Gastroesophageal sphincter (tissue), 4 donors: ENCODE results near the gene LRRIQ3. TPM values are rescaled to one million over a fixed set of nuclear protein-coding genes. Genes with fewer than 3 reads are reported as not detected.
"Not testable (repeated sequence)": the region's sequence is repeated elsewhere in the genome, so short reads cannot be mapped to it uniquely, and the experiment has no call there.

Experiments
- ATAC-seq: fragments of 150-250 bp; one replicate; pipeline ENCODE4 v1.9.1; 2016; ENCODE audit warnings: mild to moderate bottlenecking, moderate library complexity
- H3K27ac ChIP-seq, 4 donors: fragments of 200-600 bp; sonication (generic) in 3 of 4; 1 replicate in 3 of 4; 2 replicates in 1 of 4; pipeline ENCODE4 v1.5.1; 2016 to 2019
- H3K27me3 ChIP-seq: fragments of 200-600 bp; sonication (generic); one replicate; pipeline ENCODE4 v1.5.1; 2019
- H3K36me3 ChIP-seq, 2 donors: fragments of 200-600 bp; sonication (generic); one replicate each; pipeline ENCODE4 v1.5.1; 2019; ENCODE audit warnings: control low read depth in 1 of 2
- H3K4me1 ChIP-seq, 3 donors: fragments of 200-600 bp; sonication (generic); 1 replicate in 2 of 3; 2 replicates in 1 of 3; pipeline ENCODE4 v1.5.1; 2016 to 2019; ENCODE audit warnings: control low read depth in 2 of 3
- H3K4me3 ChIP-seq, 2 donors: fragments of 200-600 bp; sonication (generic); one replicate each; pipeline ENCODE4 v1.5.1; 2019; ENCODE audit warnings: mild to moderate bottlenecking in 1 of 2, moderate library complexity in 1 of 2
- H3K9me3 ChIP-seq, 3 donors: fragments of 200-600 bp; sonication (generic); one replicate each; pipeline ENCODE4 v1.5.1; 2017 to 2019; ENCODE audit warnings: control low read depth in 2 of 3
- EP300 ChIP-seq: sonication (generic); formaldehyde crosslinking; IDR thresholded peaks from one replicate; pipeline ENCODE4 v1.6.1; 2017; ENCODE audit warnings: antibody characterized with exemption, mild to moderate bottlenecking
- POLR2A ChIP-seq, 2 donors: fragments of 450-650 bp; IDR thresholded peaks; one replicate each; pipeline ENCODE4 v1.6.1; 2017; ENCODE audit warnings: antibody characterized with exemption in 2 of 2, mild to moderate bottlenecking in 2 of 2, moderate library complexity in 1 of 2
- POLR2AphosphoS5 ChIP-seq: sonication (generic); formaldehyde crosslinking; IDR thresholded peaks from one replicate; pipeline ENCODE4 v1.6.1; 2017; ENCODE audit warnings: antibody characterized with exemption
- WGBS, 2 donors: methylation state at CpG; one replicate each; pipeline ENCODE4 v1.1.5; 2018; ENCODE audit warnings: low coverage in 1 of 2; 5-methylcytosine and 5-hydroxymethylcytosine counted together
- total RNA-seq, 4 donors: library from RNA; depleted of rRNA; stranded (reverse); fragments of >200 nt; gene quantifications; one replicate each; pipeline ENCODE4 v1.1.0, GENCODE V29; 2016
- TF ChIP-seq, protein P1 (sequence below), 4 experiments: fragments of 200-600 bp in 2 of 4; fragments of 450-650 bp in 2 of 4; sonication (generic) in 1 of 4; IDR thresholded peaks; one replicate each; pipeline ENCODE4 v1.5.1; 2017 to 2019; ENCODE audit warnings: antibody characterized with exemption in 4 of 4, mild to moderate bottlenecking in 2 of 4, moderate library complexity in 2 of 4

The LRRIQ3 gene
- total RNA-seq, 4 donors from 2014 or later, result 0.16 to 0.54 (median 0.46) TPM; not detected in 1

DNA sequence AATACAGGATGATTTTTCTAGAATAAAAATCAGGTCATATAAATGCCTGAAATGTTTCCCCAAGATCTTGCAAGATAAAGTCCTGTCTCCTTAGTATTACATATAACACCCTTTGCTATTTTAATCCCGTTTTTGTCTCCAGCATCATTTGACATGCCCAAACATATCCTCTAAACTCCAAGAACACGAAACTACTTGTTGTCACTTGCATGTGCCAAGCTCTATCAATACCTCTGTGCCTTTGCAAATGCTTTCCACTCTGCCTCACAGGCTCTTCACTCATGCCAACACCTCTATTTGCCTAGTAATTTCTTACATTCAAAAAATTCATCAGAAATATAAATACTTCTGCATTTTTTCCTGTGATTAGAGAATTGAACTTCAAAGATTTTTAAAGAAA is 37.9 kb downstream of the LRRIQ3 start:
- Histone ChIP-seq H3K9me3 (no peaks in the 10 kb centered on the region), H3K4me1 (no peaks in the 10 kb centered on the region), H3K36me3 (no peaks in the 10 kb centered on the region), H3K4me3 (no peak overlapping the region), H3K27ac (no peak overlapping the region), H3K27me3 (no peaks in the 10 kb centered on the region)
- WGBS, 2 donors, result 81% methylated on average over 2 of the region's 2 CpGs
- no peak for TF ChIP-seq EP300
- TF ChIP-seq POLR2AphosphoS5, result no peak
- no peak for TF ChIP-seq POLR2A (IDR thresholded peaks at IDR 0.05)
- TF ChIP-seq, protein P1, sequence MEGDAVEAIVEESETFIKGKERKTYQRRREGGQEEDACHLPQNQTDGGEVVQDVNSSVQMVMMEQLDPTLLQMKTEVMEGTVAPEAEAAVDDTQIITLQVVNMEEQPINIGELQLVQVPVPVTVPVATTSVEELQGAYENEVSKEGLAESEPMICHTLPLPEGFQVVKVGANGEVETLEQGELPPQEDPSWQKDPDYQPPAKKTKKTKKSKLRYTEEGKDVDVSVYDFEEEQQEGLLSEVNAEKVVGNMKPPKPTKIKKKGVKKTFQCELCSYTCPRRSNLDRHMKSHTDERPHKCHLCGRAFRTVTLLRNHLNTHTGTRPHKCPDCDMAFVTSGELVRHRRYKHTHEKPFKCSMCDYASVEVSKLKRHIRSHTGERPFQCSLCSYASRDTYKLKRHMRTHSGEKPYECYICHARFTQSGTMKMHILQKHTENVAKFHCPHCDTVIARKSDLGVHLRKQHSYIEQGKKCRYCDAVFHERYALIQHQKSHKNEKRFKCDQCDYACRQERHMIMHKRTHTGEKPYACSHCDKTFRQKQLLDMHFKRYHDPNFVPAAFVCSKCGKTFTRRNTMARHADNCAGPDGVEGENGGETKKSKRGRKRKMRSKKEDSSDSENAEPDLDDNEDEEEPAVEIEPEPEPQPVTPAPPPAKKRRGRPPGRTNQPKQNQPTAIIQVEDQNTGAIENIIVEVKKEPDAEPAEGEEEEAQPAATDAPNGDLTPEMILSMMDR (IDR thresholded peaks at IDR 0.05), result no peak
- no peak for ATAC-seq

DNA sequence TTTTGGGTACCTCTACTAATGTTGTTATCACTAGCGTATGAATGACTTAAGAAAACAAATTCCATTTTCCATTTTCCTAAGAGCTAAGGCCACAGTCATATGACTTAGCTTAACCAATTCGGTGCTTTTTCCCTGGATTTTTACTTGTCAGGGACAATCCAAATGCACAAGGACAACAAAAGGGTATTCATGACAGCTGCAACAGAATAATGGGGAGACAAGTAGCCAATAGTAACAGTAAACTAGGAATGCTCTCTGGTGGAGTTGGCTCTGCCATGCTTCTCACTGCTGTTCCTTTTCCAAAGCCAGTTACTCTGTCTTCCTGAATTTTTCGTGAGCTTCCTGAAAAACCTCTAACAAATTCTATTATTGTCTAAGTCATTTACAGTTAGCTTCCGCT is 52.9 kb downstream of the LRRIQ3 start:
- H3K36me3 ChIP-seq, result no peaks in the 10 kb centered on the region
- no peak for TF ChIP-seq EP300
- no peak for TF ChIP-seq POLR2A (IDR thresholded peaks at IDR 0.05)
- TF ChIP-seq, protein P1 (IDR thresholded peaks at IDR 0.05), result no peak
- TF ChIP-seq POLR2AphosphoS5, result no peak
- no peaks in the 10 kb centered on the region for H3K4me1 ChIP-seq
- no peaks in the 10 kb centered on the region for H3K27me3 ChIP-seq
- peaks cover 0 to 13% (median 0%) of the 10 kb centered on the region in 3 donors for H3K9me3 ChIP-seq
- no peak overlapping the region for H3K4me3 ChIP-seq
- H3K27ac ChIP-seq, result no peak overlapping the region
- 83 to 87% methylated on average over 4 of the region's 4 CpGs for whole genome bisulfite sequencing, 2 donors
- ATAC-seq, result no peak

DNA sequence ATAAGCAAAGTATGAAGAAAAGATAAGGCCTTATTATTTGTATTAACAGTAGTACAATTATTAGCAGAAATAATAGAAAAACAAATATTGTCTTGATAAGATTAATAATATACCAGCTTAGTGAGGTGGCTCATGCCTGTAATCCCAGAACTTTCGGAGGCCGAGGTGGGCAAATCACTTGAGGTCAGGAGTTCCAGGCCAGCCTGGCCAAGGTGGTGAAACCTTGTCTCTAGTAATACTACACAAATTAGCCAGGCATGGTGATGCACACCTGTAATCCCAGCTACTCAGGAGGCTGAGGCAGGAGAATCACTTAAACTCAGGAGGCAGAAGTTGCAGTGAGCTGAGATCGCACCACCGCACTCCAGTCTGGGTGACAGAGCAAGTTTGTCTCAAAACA is 80.6 kb downstream of the LRRIQ3 start:
- not testable (repeated sequence) for H3K9me3 ChIP-seq, H3K4me3 ChIP-seq, ATAC-seq, H3K4me1 ChIP-seq, H3K36me3 ChIP-seq, H3K27ac ChIP-seq, H3K27me3 ChIP-seq
- 82 to 89% methylated on average over 4 of the region's 4 CpGs for WGBS, 2 donors

DNA sequence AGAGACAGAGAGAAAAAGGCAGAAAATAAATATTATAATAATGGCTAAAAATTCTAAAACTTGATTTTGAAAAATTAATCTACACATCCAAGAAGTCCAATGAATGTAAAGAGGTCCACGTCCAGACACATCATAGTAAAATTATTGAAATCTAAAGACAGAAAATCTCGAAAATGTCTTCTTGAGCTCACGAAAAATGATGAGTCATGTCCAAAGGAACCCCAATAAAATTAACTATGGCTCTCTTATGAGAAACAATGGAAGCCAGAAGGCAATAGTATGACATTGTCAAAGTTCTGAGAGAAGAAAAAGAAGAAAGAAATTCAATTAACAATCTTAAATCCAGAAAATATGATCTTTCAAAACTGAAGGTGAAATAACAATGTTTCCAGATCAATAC is 84.6 kb downstream of the LRRIQ3 start:
- no peak for ATAC-seq
- 53 to 71% methylated on average over 3 of the region's 3 CpGs for WGBS, 2 donors
- TF ChIP-seq, protein P1 (IDR thresholded peaks at IDR 0.05), result no peak

DNA sequence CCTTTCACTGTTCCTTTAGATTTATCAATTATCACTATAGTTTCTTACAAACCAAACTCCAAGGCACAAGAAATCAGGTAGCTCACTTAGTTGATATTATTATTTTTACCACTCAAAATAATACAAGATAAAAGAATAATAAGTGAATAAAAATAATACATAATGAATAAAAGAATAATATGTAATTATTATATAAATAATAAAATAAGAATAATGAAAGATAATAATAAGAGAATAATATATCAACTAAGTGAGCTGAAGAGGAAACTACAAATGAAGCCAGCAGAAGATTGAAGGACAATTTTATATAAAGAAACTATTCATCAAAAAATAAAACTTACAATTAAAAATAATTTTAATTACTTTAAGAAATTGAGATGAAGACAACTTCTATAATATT is 90.6 kb downstream of the LRRIQ3 start:
- Histone ChIP-seq H3K27me3 (no peaks in the 10 kb centered on the region), H3K36me3 (no peaks in the 10 kb centered on the region), H3K27ac (no peak overlapping the region), H3K4me3 (no peak overlapping the region), H3K9me3 (no peaks in the 10 kb centered on the region), H3K4me1 (no peaks in the 10 kb centered on the region)
- no peak for ATAC-seq
- TF ChIP-seq POLR2AphosphoS5 (no peak), EP300 (no peak), POLR2A (IDR thresholded peaks at IDR 0.05) (no peak)
- TF ChIP-seq, protein P1 (IDR thresholded peaks at IDR 0.05), result no peak

More for the DNA sequence above, 84.6 kb downstream of the LRRIQ3 start:
- H3K9me3 ChIP-seq, result no peaks in the 10 kb centered on the region
- no peaks in the 10 kb centered on the region for H3K27me3 ChIP-seq
- no peak overlapping the region for H3K4me3 ChIP-seq
- H3K36me3 ChIP-seq, result no peaks in the 10 kb centered on the region
- no peak overlapping the region for H3K27ac ChIP-seq
- no peaks in the 10 kb centered on the region for H3K4me1 ChIP-seq

DNA sequence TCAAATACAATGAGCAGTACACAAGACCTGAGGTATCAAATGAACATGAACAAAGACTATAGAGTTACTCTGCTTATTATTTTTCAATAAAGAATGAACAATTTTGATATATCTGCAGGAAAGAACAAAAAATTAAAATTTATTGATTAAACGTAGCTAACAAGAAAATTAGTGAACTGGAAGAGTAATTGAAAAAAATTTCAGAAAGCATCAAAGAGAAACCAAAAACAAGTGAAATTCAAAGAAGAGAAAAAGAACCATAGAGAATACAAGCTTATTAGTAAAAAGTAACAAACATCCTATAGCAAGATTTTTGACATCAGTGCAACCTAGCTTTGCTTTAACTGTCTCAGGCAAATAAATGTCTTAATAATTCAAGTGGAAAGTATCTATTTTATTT is 106.6 kb downstream of the LRRIQ3 start:
- no peak for ATAC-seq
- no peaks in the 10 kb centered on the region for H3K36me3 ChIP-seq
- peaks cover 0 to 18% (median 0%) of the 10 kb centered on the region in 3 donors for H3K9me3 ChIP-seq
- no peaks in the 10 kb centered on the region for H3K27me3 ChIP-seq
- WGBS, 2 donors, result 63 to 88% methylated on average over 1 of the region's 1 CpG
- H3K27ac ChIP-seq, result no peak overlapping the region
- H3K4me1 ChIP-seq, result no peaks in the 10 kb centered on the region
- no peak overlapping the region for H3K4me3 ChIP-seq
- TF ChIP-seq EP300, result no peak
- TF ChIP-seq POLR2AphosphoS5, result no peak
- no peak for TF ChIP-seq POLR2A (IDR thresholded peaks at IDR 0.05)
- TF ChIP-seq, protein P1 (IDR thresholded peaks at IDR 0.05), result no peak
